GM19043 (cell line): ENCODE data around the gene TNFSF10.

Experiments
- ATAC-seq: cut with Tn5 transposase; IDR thresholded peaks from one replicate; pipeline ENCODE4 v1.9.1; 2021; ENCODE audit warnings: low read depth; ENCODE audit not compliant: unreplicated experiment

Gene TNFSF10

DNA sequence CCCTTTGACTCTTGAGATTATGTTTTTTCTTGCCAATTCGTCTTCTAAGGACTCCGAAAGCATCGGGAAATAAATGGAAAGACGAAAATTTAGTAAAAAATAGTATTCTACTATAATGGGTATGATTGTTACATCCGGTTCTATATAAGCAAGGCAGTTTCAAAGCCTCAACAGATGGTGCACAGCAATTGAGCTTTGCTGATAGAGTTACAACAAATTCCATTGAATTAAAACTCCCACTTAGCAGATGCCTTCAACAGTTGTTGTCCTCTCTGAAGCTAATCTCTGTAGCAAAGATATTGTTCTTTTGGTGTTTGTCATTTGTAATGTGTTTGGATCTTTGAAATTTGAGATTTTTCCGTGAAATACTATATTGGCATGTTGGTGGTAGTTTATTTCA is 58.9 kb downstream of the TNFSF10 start:
- no peak for ATAC-seq

DNA sequence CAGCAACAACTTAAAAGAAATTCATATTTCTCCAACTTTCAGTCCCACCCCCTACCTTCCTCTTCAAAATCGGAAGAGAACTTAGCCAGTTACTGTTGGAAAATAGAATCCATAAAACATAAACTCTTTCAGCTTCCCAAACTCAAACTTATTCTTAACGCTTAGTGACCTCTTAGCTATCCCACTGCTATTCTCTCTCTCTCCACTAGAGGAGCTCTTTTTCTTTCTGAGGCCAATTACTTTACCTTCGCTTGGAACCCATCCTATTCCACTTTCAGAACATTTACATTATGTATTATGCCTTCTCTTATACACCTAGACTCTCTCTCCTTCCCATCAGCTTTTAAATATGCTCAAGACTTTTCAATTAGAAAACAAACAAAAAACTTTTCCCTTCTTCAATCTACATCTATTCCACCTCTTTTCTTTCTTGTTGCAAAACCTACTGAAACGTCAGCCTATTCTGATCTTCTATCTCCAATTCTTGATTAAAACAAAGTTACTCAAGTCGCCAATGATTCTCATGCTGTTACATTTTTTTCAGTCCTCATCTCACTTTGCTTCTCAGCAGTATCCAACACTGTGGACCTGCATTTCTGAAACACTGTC is 61.6 kb downstream of the TNFSF10 start:
- ATAC-seq, result no peak

DNA sequence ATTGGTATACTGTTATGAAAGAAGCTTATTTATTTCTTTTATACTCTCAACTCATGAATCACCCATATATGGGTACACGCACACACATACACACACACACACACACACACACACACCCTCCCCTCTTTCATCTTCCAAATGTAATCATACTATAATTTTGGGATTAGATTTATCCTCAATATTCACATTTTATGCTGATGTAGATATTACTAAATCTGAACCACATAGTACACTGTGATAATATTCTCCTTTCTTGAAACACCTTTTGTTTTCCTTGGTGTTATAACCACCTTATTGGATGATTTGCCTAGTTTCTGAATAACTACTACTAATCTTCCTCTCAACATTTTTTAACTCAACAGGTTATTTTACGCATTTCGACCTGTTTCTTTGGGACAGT is 66.8 kb downstream of the TNFSF10 start:
- no peak for ATAC-seq
